Sciatic nerve (tissue), 2 donors: ENCODE data around the gene SH3GLB1. TPM values are rescaled to one million over a fixed set of nuclear protein-coding genes. Genes with fewer than 3 reads are reported as not detected.

ENCODE experiments used
- ATAC-seq: fragments of 200-7000 bp; cut with Tn5 transposase; one replicate; pipeline ENCODE4 v1.9.1; 2020; ENCODE audit warnings: mild to moderate bottlenecking, moderate library complexity
- DNase-seq: peaks from one replicate; pipeline ENCODE4 v3.0.0-alpha.2; 2020; ENCODE audit warnings: low spot score
- intact Hi-C: fragments of 100-400 bp; cut with DNase I; formaldehyde crosslinking; loops from one replicate; pipeline ENCODE4 v1.14.2; 2022
- total RNA-seq: library from RNA; stranded (reverse); fragmentation: NEBNext Ultra II Directional; extraction: Animal tissue kit (Norgen Biotek cat#: 25700); gene quantifications from one replicate; pipeline ENCODE4 v1.2.1, GENCODE V29; 2021
- donor health status: DM: no; HTN: no; CAD: no.
- donor health status: DM: no; HTN: no; CAD: no.

SH3GLB1 gene
- total RNA-seq, 1 donor from 2014 or later: 77.6 TPM

DNA sequence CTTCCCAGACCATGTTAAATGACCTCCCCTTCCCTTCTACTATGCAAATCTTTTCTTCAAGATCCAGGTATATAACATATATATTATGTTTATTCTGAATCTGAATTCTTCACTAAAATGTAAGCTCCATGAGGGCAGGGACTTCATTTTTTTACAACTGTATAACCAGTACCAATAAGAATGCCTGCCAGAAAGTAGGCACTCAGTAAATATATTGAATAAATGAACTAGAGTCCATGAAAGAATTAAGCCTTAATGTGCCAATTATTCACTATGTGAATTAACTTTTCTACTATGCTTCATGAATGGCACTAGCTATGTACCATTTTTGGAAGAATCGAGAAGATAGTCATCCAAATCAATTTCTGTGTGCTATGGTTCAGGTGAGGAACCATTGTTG, 60.1 kb downstream of the SH3GLB1 start:
- ATAC-seq (no peak), DNase-seq (no peak)
- intact Hi-C loops: no loop called here

- intact Hi-C loops: no loop called here
- ATAC-seq: no peak
- no peak for DNase-seq
These were observed 60.7 kb downstream of the SH3GLB1 start for GRCh38 chr1:86765073-86765472.

DNA sequence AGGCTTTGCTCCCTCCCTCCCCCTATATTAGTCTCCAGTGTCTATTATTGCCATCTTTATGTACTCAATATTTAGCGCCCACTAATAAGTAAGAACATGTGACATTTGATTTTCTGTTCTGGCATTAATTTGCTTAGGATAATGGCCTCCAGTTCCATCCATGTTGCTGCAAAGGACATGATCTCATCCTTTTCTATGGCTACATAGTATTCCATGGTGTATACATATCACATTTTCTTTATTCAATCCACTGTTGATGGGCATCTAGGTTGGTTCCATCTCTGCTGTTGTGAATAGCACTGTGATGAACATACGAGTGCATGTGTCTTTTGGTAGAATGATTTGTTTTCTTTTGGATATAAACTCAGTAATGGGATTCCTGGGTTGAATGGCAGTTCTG, 61.3 kb downstream of the SH3GLB1 start:
- intact Hi-C loops: no loop called here
- DNase-seq (no peak), ATAC-seq (no peak)

DNA sequence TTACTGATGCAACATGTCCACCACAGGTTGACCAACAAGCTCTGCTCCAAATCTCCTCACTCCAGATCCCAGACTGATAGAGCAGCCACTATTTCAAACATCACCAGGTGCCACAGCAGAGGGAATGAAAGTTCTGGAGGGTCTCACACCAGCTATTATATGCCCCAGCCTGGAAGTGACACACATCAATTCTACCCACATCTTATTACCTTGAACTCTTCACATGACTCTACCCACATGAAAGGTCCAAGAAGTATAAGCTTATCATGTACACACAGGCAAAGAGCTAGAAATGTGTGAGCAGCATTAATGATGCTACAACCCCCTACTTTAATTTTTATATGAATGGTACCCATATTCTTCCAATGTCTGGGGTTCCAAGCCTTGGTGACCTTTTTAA, 64.2 kb downstream of the SH3GLB1 start:
- intact Hi-C loops: no loop called here
- no peak for ATAC-seq
- DNase-seq: no peak

GRCh38 chr1:86769065-86769464, 64.7 kb downstream of the SH3GLB1 start:
- intact Hi-C loops: no loop called here
- ATAC-seq (no peak), DNase-seq (no peak)

- no peak for DNase-seq
- intact Hi-C loops: no loop called here
- no peak for ATAC-seq
These were observed 69.2 kb downstream of the SH3GLB1 start for GRCh38 chr1:86773341-86774288.

- intact Hi-C loops: no loop called here
- ATAC-seq (peak; percentile 85), DNase-seq (peak; percentile 67)
These were observed 70.2 kb downstream of the SH3GLB1 start for GRCh38 chr1:86774305-86775295.

DNA sequence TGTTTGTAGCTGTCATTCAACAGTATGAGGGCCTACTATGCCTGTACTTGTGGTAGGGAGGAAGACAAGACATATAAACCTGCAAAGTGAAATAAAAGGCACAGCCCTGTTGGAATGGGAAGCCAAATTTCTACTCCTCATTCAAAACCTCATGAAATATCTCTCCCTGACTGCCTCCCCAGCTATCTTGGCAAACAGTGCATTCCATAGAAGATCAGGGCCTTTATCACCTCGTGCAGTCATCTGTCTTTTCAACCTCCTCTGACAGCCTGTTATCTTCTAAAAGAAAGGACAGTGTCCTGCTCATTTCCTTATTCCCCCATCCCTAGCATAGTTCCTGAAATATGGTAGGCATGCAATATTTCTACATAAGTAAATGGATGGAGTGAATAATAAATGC, 71.0 kb downstream of the SH3GLB1 start:
- no peak for DNase-seq
- ATAC-seq: no peak
- intact Hi-C loops: no loop called here

DNA sequence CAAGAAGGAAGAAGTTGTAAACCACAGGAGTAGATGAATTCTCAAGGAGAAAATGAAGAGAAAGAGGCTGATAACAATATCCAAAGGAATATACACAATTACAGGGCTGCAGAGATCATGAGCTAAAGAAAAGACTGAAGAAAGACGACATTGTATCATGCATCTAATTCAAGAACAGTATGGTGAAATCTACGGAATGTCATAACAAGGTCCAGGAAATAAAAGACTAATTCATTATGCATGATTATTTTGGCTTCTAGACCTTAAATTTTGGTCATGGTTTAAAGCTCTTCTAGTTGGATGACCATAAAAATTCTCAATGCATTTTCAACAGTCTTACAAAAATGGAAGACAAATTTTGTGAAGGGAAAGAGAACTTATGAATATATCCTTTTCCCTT, 71.7 kb downstream of the SH3GLB1 start:
- no peak for ATAC-seq
- DNase-seq: no peak
- intact Hi-C loops: no loop called here

- intact Hi-C loops: no loop called here
- ATAC-seq: no peak
- no peak for DNase-seq
These were observed 74.3 kb downstream of the SH3GLB1 start for GRCh38 chr1:86778569-86779239.

DNA sequence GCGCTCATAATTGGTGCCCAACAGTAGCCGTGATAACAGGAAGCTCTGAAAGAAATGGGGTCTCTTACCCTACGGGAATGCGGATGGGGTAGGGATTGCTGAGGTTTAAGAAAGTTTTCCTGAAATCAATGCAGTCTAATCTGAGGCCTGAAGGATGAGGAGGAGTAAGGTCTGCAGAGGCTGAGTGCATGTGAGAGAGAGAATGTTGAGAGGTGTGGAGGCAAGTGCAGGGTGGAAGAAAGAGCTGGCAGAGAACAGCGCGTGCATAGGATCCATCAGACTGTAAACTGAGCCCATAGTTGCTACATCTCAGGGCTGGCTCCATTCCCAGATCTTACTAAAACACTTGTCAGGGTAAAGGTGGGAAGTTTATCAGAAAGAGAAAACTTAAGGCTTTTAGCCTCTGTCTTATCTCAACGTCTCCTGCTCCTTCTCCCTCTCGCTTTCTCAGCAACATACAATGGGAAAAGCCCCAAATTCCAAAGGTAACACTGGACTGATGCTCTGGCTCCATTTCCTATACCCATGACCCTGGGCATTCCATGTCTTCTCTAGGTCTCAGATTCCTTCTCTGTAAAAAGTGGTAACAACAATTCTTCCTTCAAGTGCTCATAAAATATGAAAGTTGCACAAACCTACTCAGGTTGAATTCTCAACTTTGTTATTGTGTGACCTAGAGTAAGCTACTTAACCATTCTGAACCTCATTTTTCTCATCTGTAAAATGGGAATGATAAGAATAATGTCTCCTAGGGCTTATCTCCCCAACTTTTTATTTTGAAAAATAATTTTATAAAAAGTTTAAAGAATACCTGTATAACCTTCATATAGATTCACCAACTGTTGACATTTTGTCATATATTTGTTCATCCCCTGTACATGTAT, 75.2 kb downstream of the SH3GLB1 start:
- DNase-seq (no peak), ATAC-seq (no peak)
- intact Hi-C loops: no loop called here

GRCh38 chr1:86782482-86782881, 78.1 kb downstream of the SH3GLB1 start:
- intact Hi-C loops: no loop called here
- DNase-seq: no peak
- no peak for ATAC-seq

DNA sequence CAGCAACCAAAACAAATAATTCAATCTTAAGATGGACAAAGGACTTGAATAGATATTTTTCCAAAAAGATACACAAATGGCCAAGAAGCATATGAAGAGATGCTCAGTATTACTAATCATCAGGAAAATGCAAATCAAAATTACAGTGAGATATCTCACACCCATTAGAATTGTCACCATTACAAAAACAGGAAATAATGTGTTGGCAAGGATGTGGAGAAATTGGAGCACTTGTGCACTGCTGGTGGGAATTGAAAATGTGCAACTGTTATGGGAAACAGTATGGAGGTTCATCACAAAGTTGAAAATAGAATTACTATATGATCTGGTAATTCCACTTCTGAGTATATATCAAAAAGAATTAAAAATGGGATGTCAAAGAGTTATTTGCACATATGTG, 83.2 kb downstream of the SH3GLB1 start:
- intact Hi-C loops: no loop called here
- DNase-seq (no peak), ATAC-seq (no peak)

DNA sequence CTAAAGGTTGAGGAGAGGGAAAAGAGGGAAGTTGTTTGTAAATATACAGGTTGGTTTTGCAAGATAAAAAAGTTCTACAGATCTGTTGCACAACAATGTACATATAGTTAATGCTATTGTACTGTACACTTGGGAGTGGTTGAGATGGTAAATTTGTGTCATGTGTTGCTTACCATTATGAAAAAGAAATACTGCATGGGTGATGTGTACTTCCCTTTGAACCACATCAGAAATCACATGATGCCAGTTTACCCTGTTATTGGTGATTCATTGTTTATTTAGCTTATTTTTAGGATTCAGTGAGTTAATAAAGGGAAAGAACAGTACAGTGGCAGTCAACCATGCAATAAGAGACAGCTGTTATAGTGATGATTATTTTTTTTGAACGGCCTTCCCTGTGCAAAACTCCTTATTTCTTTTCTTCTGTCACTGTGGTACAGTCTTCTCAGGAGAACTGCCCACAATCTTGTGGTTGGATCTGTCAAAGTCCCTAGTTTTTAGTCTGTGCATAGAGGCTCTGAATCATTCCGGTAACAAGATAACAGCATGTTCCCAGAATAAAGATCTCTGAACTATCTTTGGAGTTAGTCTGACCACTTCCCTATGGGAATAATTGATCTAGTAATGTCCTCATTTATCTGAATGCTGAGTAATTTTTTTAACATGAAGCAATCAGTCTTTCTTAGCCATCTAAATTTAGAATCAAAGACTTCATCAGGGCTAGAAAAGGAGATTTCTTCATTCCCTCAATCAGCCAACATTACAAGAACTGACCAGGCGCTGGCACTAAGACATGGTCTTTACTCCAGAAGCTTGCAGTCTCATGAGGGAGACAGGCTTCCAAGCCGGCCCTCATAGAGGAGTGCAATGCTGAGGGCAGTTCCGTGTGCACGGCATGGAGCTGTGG, 84.2 kb downstream of the SH3GLB1 start:
- ATAC-seq (peak; percentile 91), DNase-seq (peak; percentile 61)
- intact Hi-C loops: no loop called here

GRCh38 chr1:86795316-86795715, 90.9 kb downstream of the SH3GLB1 start:
- no peak for ATAC-seq

More at GRCh38 chr1:86795316-86795715, 90.9 kb downstream of the SH3GLB1 start:
- DNase-seq: no peak
- intact Hi-C loops: no loop called here
